GM12878 (cell line): ENCODE data around the gene DOCK2. TPM values are rescaled to one million over a fixed set of nuclear protein-coding genes. Genes with fewer than 3 reads are reported as not detected.

ENCODE experiments used
- ATAC-seq: fragments of 200-7000 bp; cut with Tn5 transposase; 3 replicates; pipeline ENCODE4 v1.9.1; 2020; ENCODE audit warnings: mild to moderate bottlenecking, moderate library complexity
- BruUV-seq: library from RNA; stranded (reverse); fragments of 400-500 nt; replicated peaks from 2 replicates; lab custom pipeline; 2021; lab: Mats Ljungman, UMichigan
- CTCF ChIA-PET: fragments of 300-600 bp; sonication (Branson Sonifier 250); formaldehyde crosslinking; extraction: SDS; loops from one replicate; lab custom pipeline; 2021; ENCODE audit warnings: inconsistent platforms; lab: Yijun Ruan, JAX
- POLR2A ChIA-PET: fragments of 350-600 bp; formaldehyde crosslinking; extraction: SDS; loops from one replicate; lab custom pipeline; 2021; ENCODE audit warnings: inconsistent platforms; lab: Charles Lee
- RAD21 ChIA-PET: fragments of 300-600 bp; sonication (Branson Sonifier 250); formaldehyde crosslinking; loops from one replicate; lab custom pipeline; 2023; ENCODE audit warnings: antibody characterized with exemption; ENCODE audit not compliant: unreplicated experiment; lab: Charles Lee
- SMC1A ChIA-PET: fragments of 300-600 bp; sonication (Branson Sonifier 250); formaldehyde crosslinking; loops from one replicate; lab custom pipeline; 2023; ENCODE audit not compliant: unreplicated experiment, uncharacterized antibody; lab: Charles Lee
- DNase-seq: peaks from one replicate; pipeline ENCODE4 v3.0.0-alpha.2; 2011; ENCODE audit warnings: low read depth, low spot score
- FAIRE-seq: peaks from 3 replicates; lab custom pipeline; 2011; peaks lifted over from hg19 to GRCh38; lab: Jason Lieb, UNC
- H2AFZ ChIP-seq: 2 replicates; pipeline ENCODE4 v1.6.0; 2011; ENCODE audit warnings: low read depth, low read length, control low read depth; ENCODE audit not compliant: control insufficient read depth
- H3K27ac ChIP-seq: 2 replicates; pipeline ENCODE4 v1.5.1; 2011; ENCODE audit warnings: control low read depth; ENCODE audit not compliant: control insufficient read depth, insufficient read depth
- H3K27me3 ChIP-seq, 2 experiments: replicated peaks in 1 of 2; 2 replicates each; pipeline versions ENCODE4 v1.6.0 to v1.6.1; 2011; ENCODE audit warnings: low read length in 1 of 2; ENCODE audit not compliant: control insufficient read depth in 2 of 2, insufficient read depth in 2 of 2
- H3K36me3 ChIP-seq, 2 experiments: 2 replicates each; pipeline ENCODE4 v1.5.1; 2011; ENCODE audit warnings: low read length in 1 of 2; ENCODE audit not compliant: control insufficient read depth in 2 of 2, insufficient read depth in 2 of 2
- H3K4me1 ChIP-seq: 2 replicates; pipeline ENCODE4 v1.6.1; 2011; ENCODE audit warnings: mild to moderate bottlenecking, low read length, moderate library complexity, mixed read lengths; ENCODE audit not compliant: control insufficient read depth, insufficient read depth
- H3K4me2 ChIP-seq: 2 replicates; pipeline ENCODE4 v1.6.0; 2011; ENCODE audit warnings: control low read depth; ENCODE audit not compliant: control insufficient read depth, insufficient read depth
- H3K4me3 ChIP-seq: fragments of 200-600 bp; sonication (generic); 2 replicates; pipeline ENCODE4 v1.5.1; 2016
- H3K79me2 ChIP-seq: 2 replicates; pipeline ENCODE4 v1.6.0; 2011; ENCODE audit warnings: low read length; ENCODE audit not compliant: control insufficient read depth, insufficient read depth
- H3K9ac ChIP-seq: 2 replicates; pipeline ENCODE4 v1.8.0; 2011; ENCODE audit warnings: low read length, control low read depth, mixed read lengths; ENCODE audit not compliant: control insufficient read depth, insufficient read depth
- H3K9me3 ChIP-seq: replicated peaks from 3 replicates; pipeline ENCODE4 v1.5.1; 2011; ENCODE audit warnings: mild to moderate bottlenecking, low read length; ENCODE audit not compliant: control insufficient read depth, insufficient read depth
- H4K20me1 ChIP-seq: 2 replicates; pipeline ENCODE4 v1.6.0; 2011; ENCODE audit not compliant: control insufficient read depth, insufficient read depth
- CBX5 ChIP-seq: sonication (generic); IDR thresholded peaks from 2 replicates; pipeline ENCODE4 v1.6.1; 2016; ENCODE audit warnings: low read depth, moderate library complexity, mild to moderate bottlenecking, inconsistent platforms
- CHD1 ChIP-seq: IDR thresholded peaks from 2 replicates; pipeline ENCODE4 v1.6.1; 2012; ENCODE audit warnings: low read depth, low read length, improper control_type of control experiment
- CHD4 ChIP-seq: fragments of 200-600 bp; sonication (generic); IDR thresholded peaks from 2 replicates; pipeline ENCODE4 v1.6.1; 2016; ENCODE audit warnings: mild to moderate bottlenecking
- CREM ChIP-seq: IDR thresholded peaks from 2 replicates; pipeline ENCODE4 v1.6.1; 2014; ENCODE audit warnings: antibody characterized with exemption, low read depth
- E2F4 ChIP-seq: IDR thresholded peaks from 2 replicates; pipeline ENCODE4 v1.6.1; 2012; ENCODE audit warnings: low read depth, low read length, improper control_type of control experiment
- ESRRA ChIP-seq: IDR thresholded peaks from 2 replicates; pipeline ENCODE4 v1.6.1; 2012; ENCODE audit warnings: mild to moderate bottlenecking, low read length, improper control_type of control experiment
- ETV6 ChIP-seq, 2 experiments: fragments of 450-650 bp in 1 of 2; IDR thresholded peaks in 1 of 2; conservative IDR thresholded peaks in 1 of 2; 2 replicates each; pipeline ENCODE4 v1.6.1; 2014; ENCODE audit warnings: antibody characterized with exemption in 1 of 2, borderline replicate concordance in 1 of 2, low read depth in 1 of 2, mild to moderate bottlenecking in 1 of 2, moderate library complexity in 1 of 2
- HDAC6 ChIP-seq: fragments of 200-600 bp; sonication (generic); IDR thresholded peaks from one replicate; pipeline ENCODE4 v1.8.0; 2017; ENCODE audit warnings: antibody characterized with exemption; ENCODE audit not compliant: unreplicated experiment
- KLF5 ChIP-seq: fragments of 450-650 bp; IDR thresholded peaks from 2 replicates; pipeline ENCODE4 v1.6.1; 2014; ENCODE audit warnings: mild to moderate bottlenecking; ENCODE audit not compliant: partially characterized antibody
- MEF2B ChIP-seq: fragments of 450-650 bp; IDR thresholded peaks from 2 replicates; pipeline ENCODE4 v1.6.1; 2018; ENCODE audit warnings: mild to moderate bottlenecking, moderate library complexity; ENCODE audit not compliant: partially characterized antibody, poor library complexity, severe bottlenecking
- NRF1 ChIP-seq: conservative IDR thresholded peaks from 2 replicates; pipeline ENCODE4 v1.6.1; 2011; ENCODE audit warnings: mild to moderate bottlenecking, low read depth, low read length, improper control_type of control experiment
- PML ChIP-seq: IDR thresholded peaks from 2 replicates; pipeline ENCODE4 v1.6.1; 2012; ENCODE audit warnings: low read length, inconsistent platforms
- SUPT20H ChIP-seq: IDR thresholded peaks from 2 replicates; pipeline ENCODE4 v1.6.1; 2011; ENCODE audit warnings: low read depth, mild to moderate bottlenecking, low read length, moderate library complexity, borderline replicate concordance; ENCODE audit not compliant: control insufficient read depth
- ZNF274 ChIP-seq: IDR thresholded peaks from one replicate; pipeline ENCODE4 v1.8.0; 2011; ENCODE audit not compliant: insufficient read length, insufficient read depth
- ZSCAN29 ChIP-seq: fragments of 450-650 bp; IDR thresholded peaks from 2 replicates; pipeline ENCODE4 v1.6.1; 2017; ENCODE audit warnings: mild to moderate bottlenecking, moderate library complexity
- WGBS: methylation state at CpG from one replicate; pipeline ENCODE4 v1.1.6; 2016; ENCODE audit warnings: low lambda C conversion rate; ENCODE audit not compliant: insufficient replicate concordance, insufficient coverage; ENCODE audit errors: missing lambda C conversion rate; 5-methylcytosine and 5-hydroxymethylcytosine counted together
- in situ Hi-C: fragments of 300-500 bp; cut with MboI; formaldehyde crosslinking; loops from 9 replicates; pipeline ENCODE4 v1.14.3; 2018; ENCODE audit warnings: mixed read lengths
- intact Hi-C: fragments of 100-400 bp; cut with micrococcal nuclease; formaldehyde crosslinking; loops from one replicate; pipeline ENCODE4 v1.14.2; 2022; ENCODE audit not compliant: unreplicated experiment
- polyA plus RNA-seq, 11 experiments: library from polyadenylated mRNA; depleted of rRNA in 4 of 11; unstranded in 6 of 11; stranded (reverse) in 5 of 11; fragments of >200 nt; fragmentation: Nextera tagmentation in 4 of 11; fragmentation: Illumina TruSeq in 1 of 11; extraction: Ambion mirVana in 4 of 11; extraction: Trizol in 1 of 11; gene quantifications; 1 replicate in 1 of 11; 2 replicates in 10 of 11; pipeline versions ENCODE4 v1.2.1 to v1.2.3, GENCODE V29; 2011 to 2016; ENCODE audit warnings: inconsistent platforms in 2 of 11, missing spikeins in 2 of 11, low read depth in 1 of 11
- total RNA-seq, 4 experiments: library from RNA; depleted of rRNA in 3 of 4; stranded (reverse); fragments of >200 nt in 3 of 4; fragmentation: Illumina TruSeq in 1 of 4; extraction: Trizol in 1 of 4; gene quantifications; 2 replicates each; pipeline versions ENCODE4 v1.2.1 to v1.2.3, GENCODE V29; 2013 to 2021
- TF ChIP-seq, protein P1 (sequence below): IDR thresholded peaks from 2 replicates; pipeline ENCODE4 v1.6.1; 2011; ENCODE audit warnings: borderline replicate concordance, low read depth, mild to moderate bottlenecking, moderate library complexity, mixed read lengths, low read length; ENCODE audit not compliant: insufficient read depth; ENCODE audit errors: extremely low read length

DOCK2 gene
- total and polyA plus RNA-seq, 10 of the 15 experiments (the other 5 are each of a cell fraction or from before 2014, with no cell fraction given): 34.2 to 192 (median 118) TPM

DNA sequence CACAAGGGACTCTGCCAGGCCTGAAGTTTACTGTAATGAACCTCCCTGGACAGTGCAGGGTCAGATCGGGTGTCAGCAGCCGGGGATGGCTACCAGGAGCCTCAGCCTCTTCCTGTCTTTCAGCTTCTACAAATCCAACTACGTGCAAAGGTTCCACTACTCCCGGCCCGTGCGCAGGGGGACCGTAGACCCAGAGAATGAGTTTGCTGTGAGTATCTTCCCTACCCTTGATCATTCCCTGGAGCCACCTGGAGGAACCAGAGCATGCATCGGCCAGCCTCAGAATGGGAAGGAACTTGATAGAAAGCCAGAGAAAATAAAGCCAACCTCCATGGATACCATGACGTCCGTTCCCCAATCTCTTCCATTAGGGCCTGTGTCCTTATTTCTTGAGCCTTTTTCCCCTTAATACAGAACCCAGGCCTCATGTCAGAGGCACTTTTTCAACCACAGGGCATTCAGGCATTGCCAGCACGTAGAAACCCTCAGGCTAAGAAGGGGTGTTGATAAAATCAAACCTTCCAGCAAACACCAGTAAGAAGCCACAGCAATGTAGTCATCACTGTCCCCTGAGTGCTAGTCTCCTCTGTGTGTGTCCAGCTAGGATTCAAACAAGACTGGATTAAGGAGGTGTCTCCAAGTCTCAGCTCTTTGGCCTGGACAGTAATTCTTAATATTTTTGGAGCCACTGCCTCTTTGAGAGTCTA, 419.6 kb downstream of the DOCK2 start:
- 96% methylated on average over 11 of the region's 11 CpGs for WGBS
- no peaks in the 10 kb centered on the region for H3K27me3 ChIP-seq
- TF ChIP-seq MEF2B: no peak
- no peak for TF ChIP-seq CHD1
- TF ChIP-seq E2F4: no peak
- TF ChIP-seq ESRRA: no peak
- no peak for TF ChIP-seq CHD4
- TF ChIP-seq CREM: no peak
- no peak for TF ChIP-seq KLF5
- TF ChIP-seq ZNF274: no peak
- no peak for TF ChIP-seq ETV6 (conservative IDR thresholded peaks at IDR 0.05 in 1 of 2, IDR thresholded peaks at IDR 0.05 in 1 of 2; ENCODE audit: borderline replicate concordance in 1 of 2, low read depth in 1 of 2)
- no peak for TF ChIP-seq NRF1
- TF ChIP-seq, protein P1, sequence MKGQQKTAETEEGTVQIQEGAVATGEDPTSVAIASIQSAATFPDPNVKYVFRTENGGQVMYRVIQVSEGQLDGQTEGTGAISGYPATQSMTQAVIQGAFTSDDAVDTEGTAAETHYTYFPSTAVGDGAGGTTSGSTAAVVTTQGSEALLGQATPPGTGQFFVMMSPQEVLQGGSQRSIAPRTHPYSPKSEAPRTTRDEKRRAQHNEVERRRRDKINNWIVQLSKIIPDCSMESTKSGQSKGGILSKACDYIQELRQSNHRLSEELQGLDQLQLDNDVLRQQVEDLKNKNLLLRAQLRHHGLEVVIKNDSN: no peak
- no peak for TF ChIP-seq SUPT20H
- no peak for TF ChIP-seq ZSCAN29
- no peak for TF ChIP-seq PML
- no peak for TF ChIP-seq CBX5
- no peak for TF ChIP-seq HDAC6
- ChIA-PET SMC1A (interaction anchor here (2.1 kb wide), 1 partner anchor 14 kb away, joined by 6 read pairs; no protein-coding TSS in a partner anchor), POLR2A (no interaction called here), RAD21 (no interaction called here), CTCF (interaction anchor here (0.6 kb wide), 1 partner anchor 25 kb away, joined by 3 read pairs; no protein-coding TSS in a partner anchor)
- H2AFZ ChIP-seq: no peak overlapping the region
- no peak overlapping the region for H3K4me2 ChIP-seq
- H3K79me2 ChIP-seq: no peaks in the 10 kb centered on the region
- H3K9ac ChIP-seq: no peak overlapping the region
- ATAC-seq (no peak), FAIRE-seq (no peak), DNase-seq (no peak)
- in situ Hi-C loops (no loop called here), intact Hi-C loops (no loop called here)
- H3K4me3 ChIP-seq: no peak overlapping the region
- peaks cover 12 to 28% of the 10 kb centered on the region in 2 experiments for H3K36me3 ChIP-seq
- H4K20me1 ChIP-seq: no peaks in the 10 kb centered on the region; the same call in 1 of the 2 replicates
- no peak overlapping the region for H3K27ac ChIP-seq
- no peaks in the 10 kb centered on the region for H3K4me1 ChIP-seq
- TSS peak; percentile 9 for BruUV-seq
- no peaks in the 10 kb centered on the region; the same call in 2 of the 3 replicates for H3K9me3 ChIP-seq
